GM10847 (cell line): ENCODE data around the gene NXN.

Experiments
- POLR2A ChIP-seq: IDR thresholded peaks from 2 replicates; pipeline ENCODE4 v1.6.1; 2011; ENCODE audit not compliant: insufficient read length; ENCODE audit errors: extremely low read depth

Gene NXN

GRCh38 chr17:876272-876671 lies 103.3 kb downstream of the NXN start:
- no peak for TF ChIP-seq POLR2A

GRCh38 chr17:872855-873254 lies 106.7 kb downstream of the NXN start:
- no peak for TF ChIP-seq POLR2A

GRCh38 chr17:871751-872519 lies 107.6 kb downstream of the NXN start:
- no peak for TF ChIP-seq POLR2A

GRCh38 chr17:869567-870525 lies 109.7 kb downstream of the NXN start:
- no peak for TF ChIP-seq POLR2A

DNA sequence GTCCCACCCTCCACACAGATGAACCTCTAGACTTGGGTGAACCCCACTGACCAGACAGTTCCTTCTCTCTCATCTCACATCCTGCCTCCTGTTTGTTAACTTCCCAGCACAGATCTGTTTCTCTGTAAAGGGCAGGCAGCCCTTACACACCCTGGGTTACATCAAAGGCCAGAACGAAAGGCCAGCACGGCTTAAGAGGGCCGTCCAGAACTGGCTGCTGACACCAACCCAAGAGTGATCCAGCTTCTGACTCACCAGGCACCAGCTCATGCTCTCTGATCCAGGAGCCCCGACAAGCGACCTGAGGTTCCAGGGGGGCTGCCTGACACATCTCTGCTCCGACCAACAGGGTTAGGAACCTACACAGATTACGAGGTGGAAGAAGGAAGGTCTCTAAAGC lies 110.5 kb downstream of the NXN start:
- no peak for TF ChIP-seq POLR2A

- no peak for TF ChIP-seq POLR2A
Observed at GRCh38 chr17:867896-868489, 111.6 kb downstream of the NXN start.

DNA sequence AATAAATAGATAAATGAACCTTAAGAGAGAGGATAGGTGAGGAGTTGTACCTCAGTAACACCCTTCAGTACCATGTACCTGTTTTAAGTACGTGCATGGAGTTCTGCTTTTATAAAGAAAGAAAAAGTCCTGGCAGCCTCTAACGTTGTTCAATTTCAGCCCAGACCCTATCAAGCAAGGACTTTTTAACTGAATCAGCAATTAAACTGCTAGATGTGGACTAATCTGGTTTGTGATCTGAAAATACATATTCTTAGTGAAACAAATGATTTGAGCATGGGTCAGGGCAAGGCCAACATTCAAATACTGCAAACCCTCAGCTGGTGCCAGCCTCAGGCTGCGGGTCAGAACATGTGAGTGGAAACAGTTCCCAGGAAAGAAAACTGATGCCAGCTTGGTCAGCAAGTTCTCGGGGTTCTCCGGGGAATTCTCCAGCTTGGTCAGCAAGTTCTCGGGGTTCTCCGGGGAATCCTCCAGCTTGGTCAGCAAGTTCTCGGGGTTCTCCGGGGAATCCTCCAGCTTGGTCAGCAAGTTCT lies 112.9 kb downstream of the NXN start:
- TF ChIP-seq POLR2A, result no peak

DNA sequence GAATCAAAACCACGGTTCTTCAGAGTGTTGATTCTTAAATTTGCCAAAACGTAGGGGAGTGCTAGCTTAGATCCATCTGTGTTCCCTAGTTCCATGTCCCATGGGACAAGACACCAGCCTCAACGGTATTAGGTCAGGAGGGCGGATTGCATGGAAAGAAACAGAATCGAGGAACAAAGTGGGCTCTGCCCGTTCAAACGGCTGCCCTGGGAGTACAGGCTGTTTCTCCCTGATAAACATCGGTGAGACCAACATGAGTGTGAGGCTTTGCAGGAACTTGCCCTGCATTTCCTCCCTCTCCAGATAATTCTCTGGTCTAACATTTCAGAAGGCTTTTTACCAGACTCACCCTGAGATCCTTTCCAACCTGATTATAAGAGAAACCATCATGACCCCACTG lies 115.3 kb downstream of the NXN start:
- no peak for TF ChIP-seq POLR2A

DNA sequence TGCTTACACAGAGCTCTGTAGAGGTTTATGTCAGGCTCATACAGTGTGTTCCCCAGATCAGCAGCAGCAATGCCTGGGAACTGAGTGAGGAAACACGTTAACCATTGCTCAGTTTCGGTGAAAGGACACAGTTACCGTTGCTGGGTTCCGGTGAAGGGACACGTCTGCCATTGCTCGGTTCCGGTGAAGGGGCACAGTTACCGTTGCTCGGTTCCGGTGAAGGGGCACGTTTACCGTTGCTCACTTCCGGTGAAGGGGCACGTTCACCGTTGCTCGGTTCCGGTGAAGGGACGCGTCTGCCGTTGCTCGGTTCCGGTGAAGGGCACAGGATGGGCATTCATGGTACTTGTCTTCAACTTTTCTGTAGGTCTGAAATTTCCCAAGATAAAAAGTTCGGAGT lies 115.7 kb downstream of the NXN start:
- TF ChIP-seq POLR2A, result no peak

DNA sequence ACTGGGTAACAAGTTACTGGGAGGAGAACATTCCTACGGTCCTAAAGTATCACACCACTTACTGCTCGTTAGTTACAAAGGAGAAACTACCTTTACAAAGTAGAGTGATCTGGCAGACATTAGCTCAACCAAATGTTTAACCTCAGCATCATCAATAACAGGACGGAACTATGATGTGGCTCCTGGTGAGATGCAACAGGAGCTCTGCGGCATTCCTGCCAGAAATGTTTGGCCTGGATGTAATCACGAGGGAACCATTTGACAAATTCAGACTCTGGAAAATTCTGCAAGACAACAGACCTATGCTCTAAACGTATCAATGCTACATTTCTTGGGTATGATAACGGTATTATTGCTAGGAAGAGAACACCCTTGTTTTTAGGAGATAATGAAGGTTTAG lies 117.0 kb downstream of the NXN start:
- TF ChIP-seq POLR2A, result no peak

GRCh38 chr17:861364-861763 lies 118.2 kb downstream of the NXN start:
- no peak for TF ChIP-seq POLR2A

DNA sequence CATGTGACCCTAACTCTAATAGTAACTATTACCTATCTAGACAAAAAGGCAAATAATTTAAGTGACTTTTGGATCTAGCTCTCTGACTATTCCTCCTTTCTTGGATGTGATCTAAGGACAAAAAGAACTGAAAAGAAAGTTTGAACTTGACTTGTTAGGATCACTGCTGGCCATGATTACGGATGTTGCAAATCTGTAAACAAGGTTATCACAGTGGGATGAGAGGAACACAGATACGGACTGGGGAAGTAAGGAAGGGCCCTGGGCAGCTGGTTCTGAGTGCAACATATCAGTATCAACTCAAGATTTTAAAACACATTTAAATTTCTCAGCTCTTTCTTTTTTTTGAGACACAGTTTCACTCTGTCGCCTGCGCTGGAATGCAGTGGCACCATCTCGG lies 118.8 kb downstream of the NXN start:
- TF ChIP-seq POLR2A, result no peak

GRCh38 chr17:859824-860195 lies 119.8 kb downstream of the NXN start:
- no peak for TF ChIP-seq POLR2A

DNA sequence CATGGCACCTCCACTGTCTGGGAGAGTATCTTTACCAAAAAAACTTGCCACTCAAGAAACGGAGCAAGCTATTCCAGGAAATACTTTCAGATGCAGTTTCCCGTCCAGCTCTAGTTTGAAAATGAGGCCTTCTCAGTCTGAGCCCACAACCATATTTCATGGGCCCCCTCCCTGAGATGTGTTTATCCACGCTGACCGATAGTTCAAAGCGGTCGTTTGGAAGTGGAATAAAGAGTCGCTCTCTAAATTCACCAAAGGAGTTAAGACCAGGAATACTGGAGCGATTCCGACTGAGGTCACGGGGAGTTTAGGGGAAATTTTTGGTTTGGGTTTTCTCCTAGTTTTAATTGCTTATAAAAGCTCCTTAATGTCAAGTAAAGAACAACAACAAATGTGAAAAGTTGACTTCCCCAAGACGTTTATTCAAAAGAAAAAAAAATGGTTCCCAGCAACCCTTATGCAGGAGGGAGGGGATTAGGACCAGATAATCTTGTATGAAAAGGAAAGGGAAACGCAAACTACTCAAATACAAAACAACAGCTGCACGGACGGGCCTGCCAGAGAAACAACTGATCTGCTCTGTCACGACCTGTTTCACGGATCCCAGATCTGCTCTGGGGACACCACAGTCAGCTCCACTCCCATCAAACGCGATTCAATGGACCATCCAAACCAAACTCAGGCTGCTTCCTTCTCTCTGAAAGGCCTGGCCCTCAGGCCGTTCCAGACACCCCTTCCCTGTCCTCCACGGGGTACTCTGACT lies 120.3 kb downstream of the NXN start:
- no peak for TF ChIP-seq POLR2A

DNA sequence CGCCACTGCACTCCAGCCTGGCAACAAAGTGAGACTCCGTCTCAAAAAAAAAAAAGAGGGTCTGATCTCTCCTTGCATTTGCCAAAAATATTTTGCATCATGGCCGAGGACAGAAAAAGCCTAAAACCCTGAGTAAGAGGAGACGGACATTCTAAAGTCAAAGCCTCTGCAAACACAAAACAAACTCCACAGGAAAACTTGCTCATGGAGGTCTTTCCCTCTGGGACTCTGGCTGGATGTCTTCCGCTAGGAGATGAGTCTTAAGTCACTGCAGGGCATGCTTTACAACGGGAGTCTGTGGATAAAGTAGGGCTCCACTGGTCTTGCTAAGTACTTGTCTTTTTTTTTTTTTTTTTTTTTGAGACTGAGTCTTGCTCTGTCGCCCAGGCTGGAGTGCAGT lies 123.4 kb downstream of the NXN start:
- TF ChIP-seq POLR2A, result no peak
